ENCODE measurements around the gene CP. TPM values are rescaled to one million over a fixed set of nuclear protein-coding genes. Genes with fewer than 3 reads are reported as not detected.
A peak's percentile ranks its signal among the peaks of the same experiment; 100 is the strongest.

Gene CP
- total and polyA plus RNA-seq, 2 experiments from 2014 or later = 2.8 to 3.6 TPM

- Histone ChIP-seq H3K9me2 (ENCODE audit: insufficient read depth) (0 out of 2 replicates have a peak, but pooled peaks cover 3% of the 10 kb centered on the region), H3K4me1 (ENCODE audit: insufficient read depth) (peaks cover 7% of the 10 kb centered on the region; the same call in 1 of the 2 replicates), H3K27me3 (ENCODE audit: insufficient read depth) (no peaks in the 10 kb centered on the region), H4K20me1 (replicated peaks; ENCODE audit: insufficient read depth) (no peaks in the 10 kb centered on the region), H3K4me2 (no peak overlapping the region), H3K27ac (ENCODE audit: low read depth) (0 out of 2 replicates have a peak overlapping the region, but pooled peaks have one; percentile 13), H3K36me3 (ENCODE audit: insufficient read depth) (no peaks in the 10 kb centered on the region), H3F3A (replicated peaks; ENCODE audit: low read depth) (no peaks in the 10 kb centered on the region), H3K79me2 (replicated peaks; ENCODE audit: insufficient read depth) (no peaks in the 10 kb centered on the region), H2AFZ (peak overlapping the region; percentile 52; the same call in 1 of the 2 replicates), H3K4me3 (no peak overlapping the region)
- no peak for TF ChIP-seq ETS1 (IDR thresholded peaks at IDR 0.05)
- no peak for TF ChIP-seq EZH2 (IDR thresholded peaks at IDR 0.05; ENCODE audit: low read depth, unreplicated experiment)
- no peak for TF ChIP-seq NANOG (IDR thresholded peaks at IDR 0.05; ENCODE audit: borderline replicate concordance)
- TF ChIP-seq STAT1 (IDR thresholded peaks at IDR 0.05; ENCODE audit: unreplicated experiment) = no peak
- TF ChIP-seq CTCF (conservative IDR thresholded peaks at IDR 0.05; ENCODE audit: low read depth in 2 of 2) = no peak
- no peak for TF ChIP-seq REST (IDR thresholded peaks at IDR 0.05; ENCODE audit: unreplicated experiment)
- TF ChIP-seq ZNF114 (CRISPR knock-in tag; IDR thresholded peaks at IDR 0.05) = no peak
- no peak for TF ChIP-seq POLR2AphosphoS5 (IDR thresholded peaks at IDR 0.05; ENCODE audit: low read depth)
- H3K27ac Mint-ChIP-seq = no peak overlapping the region
- H3K36me3 Mint-ChIP-seq (ENCODE audit: low read depth) = no peaks in the 10 kb centered on the region
- no peak overlapping the region for H3K4me3 Mint-ChIP-seq
- DNase-seq (ENCODE audit: low spot score) (no peak), ATAC-seq (no peak)
- H3K9me3 Mint-ChIP-seq = no peaks in the 10 kb centered on the region
- H3K4me1 Mint-ChIP-seq = peaks cover 7% of the 10 kb centered on the region; the same call in 1 of the 3 replicates
- H3K27me3 Mint-ChIP-seq (ENCODE audit: insufficient read depth, low read depth, poor library complexity) = peaks cover 1% of the 10 kb centered on the region
Measured at GRCh38 chr3:149209431-149209830, 12.2 kb downstream of the CP start.

GRCh38 chr3:149207475-149207874 lies 14.2 kb downstream of the CP start:
- Histone ChIP-seq H3K4me1 (ENCODE audit: insufficient read depth) (peaks cover 13% of the 10 kb centered on the region; the same call in 1 of the 2 replicates), H3K27me3 (ENCODE audit: insufficient read depth) (no peaks in the 10 kb centered on the region), H3K79me2 (replicated peaks; ENCODE audit: insufficient read depth) (no peaks in the 10 kb centered on the region), H4K20me1 (replicated peaks; ENCODE audit: insufficient read depth) (no peaks in the 10 kb centered on the region), H3K27ac (ENCODE audit: low read depth) (no peak overlapping the region), H3K4me2 (no peak overlapping the region), H3K36me3 (ENCODE audit: insufficient read depth) (no peaks in the 10 kb centered on the region), H2AFZ (peak overlapping the region; percentile 72; the same call in 1 of the 2 replicates), H3F3A (replicated peaks; ENCODE audit: low read depth) (no peaks in the 10 kb centered on the region), H3K9me2 (ENCODE audit: insufficient read depth) (no peaks in the 10 kb centered on the region; the same call in 1 of the 2 replicates), H3K4me3 (no peak overlapping the region)
- Mint-ChIP-seq H3K27me3 (ENCODE audit: insufficient read depth, low read depth, poor library complexity) (peaks cover 3% of the 10 kb centered on the region), H3K27ac (no peak overlapping the region), H3K36me3 (ENCODE audit: low read depth) (no peaks in the 10 kb centered on the region), H3K4me1 (peaks cover 14% of the 10 kb centered on the region), H3K4me3 (no peak overlapping the region), H3K9me3 (no peaks in the 10 kb centered on the region)
- no peak for ATAC-seq
- no peak for DNase-seq (ENCODE audit: low spot score)
- TF ChIP-seq ZNF462 (CRISPR knock-in tag; IDR thresholded peaks at IDR 0.05) (no peak), NANOG (IDR thresholded peaks at IDR 0.05; ENCODE audit: borderline replicate concordance) (no peak)
